ENCODE data around the gene PHLDA2.
"Not testable (repeated sequence)": the region's sequence is repeated elsewhere in the genome, so short reads cannot be mapped to it uniquely, and the experiment has no call there.

The PHLDA2 gene

GRCh38 chr11:2945757-2946287, 16.6 kb upstream of the PHLDA2 start:
- in situ Hi-C loops (cut with MboI; ENCODE audit: low sequenced_read_pairs) = no loop called here

- in situ Hi-C loops (cut with MboI; ENCODE audit: low sequenced_read_pairs) = no loop called here
These were observed 16.0 kb upstream of the PHLDA2 start for GRCh38 chr11:2945031-2945756.

GRCh38 chr11:2944530-2944929, 15.3 kb upstream of the PHLDA2 start:
- in situ Hi-C loops (cut with MboI; ENCODE audit: low sequenced_read_pairs) = no loop called here

- in situ Hi-C loops (cut with MboI; ENCODE audit: low sequenced_read_pairs) = no loop called here
These were observed 14.5 kb upstream of the PHLDA2 start for GRCh38 chr11:2943711-2944118.

- in situ Hi-C loops (cut with MboI; ENCODE audit: low sequenced_read_pairs) = no loop called here
These were observed 13.9 kb upstream of the PHLDA2 start for GRCh38 chr11:2942872-2943710.

- in situ Hi-C loops (cut with MboI; ENCODE audit: low sequenced_read_pairs) = no loop called here
These were observed 13.2 kb upstream of the PHLDA2 start for GRCh38 chr11:2942447-2942846.

GRCh38 chr11:2940921-2941821, 12.0 kb upstream of the PHLDA2 start:
- in situ Hi-C loops (cut with MboI; ENCODE audit: low sequenced_read_pairs) = no loop called here

- in situ Hi-C loops (cut with MboI; ENCODE audit: low sequenced_read_pairs) = no loop called here
These were observed 11.1 kb upstream of the PHLDA2 start for GRCh38 chr11:2940147-2940920.

- in situ Hi-C loops (cut with MboI; ENCODE audit: low sequenced_read_pairs) = not testable (repeated sequence)
These were observed 9.5 kb upstream of the PHLDA2 start for GRCh38 chr11:2938458-2939418.

GRCh38 chr11:2937641-2938457, 8.6 kb upstream of the PHLDA2 start:
- in situ Hi-C loops (cut with MboI; ENCODE audit: low sequenced_read_pairs) = not testable (repeated sequence)

GRCh38 chr11:2934611-2935239, 5.5 kb upstream of the PHLDA2 start:
- in situ Hi-C loops (cut with MboI; ENCODE audit: low sequenced_read_pairs) = no loop called here

- in situ Hi-C loops (cut with MboI; ENCODE audit: low sequenced_read_pairs) = no loop called here
These were observed 4.9 kb upstream of the PHLDA2 start for GRCh38 chr11:2934021-2934550.

GRCh38 chr11:2933375-2934020, 4.3 kb upstream of the PHLDA2 start:
- in situ Hi-C loops (cut with MboI; ENCODE audit: low sequenced_read_pairs) = no loop called here

- in situ Hi-C loops (cut with MboI; ENCODE audit: low sequenced_read_pairs) = no loop called here
These were observed 3.6 kb upstream of the PHLDA2 start for GRCh38 chr11:2932850-2933251.

- in situ Hi-C loops (cut with MboI; ENCODE audit: low sequenced_read_pairs) = no loop called here
These were observed 2.8 kb upstream of the PHLDA2 start for GRCh38 chr11:2931771-2932738.

GRCh38 chr11:2931420-2931746, 2.2 kb upstream of the PHLDA2 start:
- in situ Hi-C loops (cut with MboI; ENCODE audit: low sequenced_read_pairs) = no loop called here

Data from HL-60/S4 treated with phorbol 12-myristate 13-acetate at 8.2 ng/mL for 4 days and 3 days (cell line).